PC-9 (cell line): ENCODE measurements around the gene SERPINH1. TPM values are rescaled to one million over a fixed set of nuclear protein-coding genes. Genes with fewer than 3 reads are reported as not detected.

Experiments
- BruUV-seq: library from RNA; stranded (reverse); fragments of 400-500 nt; replicated peaks from 2 replicates; lab custom pipeline; 2021; lab: Mats Ljungman, UMichigan
- CTCF ChIA-PET: fragments of 300-600 bp; sonication (Branson Sonifier 250); formaldehyde crosslinking; loops from one replicate; lab custom pipeline; 2022; ENCODE audit warnings: antibody characterized with exemption; lab: Charles Lee
- POLR2A ChIA-PET: fragments of 300-600 bp; sonication (Branson Sonifier 250); formaldehyde crosslinking; loops from one replicate; lab custom pipeline; 2022; ENCODE audit warnings: antibody characterized with exemption; ENCODE audit not compliant: unreplicated experiment; lab: Charles Lee
- DNase-seq, 2 experiments: peaks; one replicate each; pipeline versions ENCODE4 v3.0.0 to v3.0.0-alpha.2; 2015 to 2022; ENCODE audit warnings: mixed read lengths in 1 of 2
- H2AFZ ChIP-seq: fragments of 200-600 bp; sonication (generic); 2 replicates; pipeline ENCODE4 v1.8.1; 2017; ENCODE audit warnings: antibody characterized with exemption
- H3F3A ChIP-seq: fragments of 200-600 bp; sonication (generic); 2 replicates; pipeline ENCODE4 v1.8.1; 2017; ENCODE audit warnings: antibody characterized with exemption, mild to moderate bottlenecking, low read depth; ENCODE audit not compliant: insufficient read depth
- H3K27ac ChIP-seq: fragments of 200-600 bp; sonication (generic); 2 replicates; pipeline ENCODE4 v1.6.1; 2016; ENCODE audit warnings: mixed run types
- H3K27me3 ChIP-seq: fragments of 200-600 bp; sonication (generic); 2 replicates; pipeline ENCODE4 v1.6.1; 2016; ENCODE audit warnings: low read depth, mixed run types; ENCODE audit not compliant: insufficient read depth
- H3K36me3 ChIP-seq: fragments of 200-600 bp; sonication (generic); 2 replicates; pipeline ENCODE4 v1.6.1; 2016; ENCODE audit warnings: low read depth, mixed run types
- H3K4me1 ChIP-seq: fragments of 200-600 bp; sonication (generic); replicated peaks from 2 replicates; pipeline ENCODE4 v1.6.1; 2016; ENCODE audit warnings: mixed run types; ENCODE audit not compliant: insufficient read depth
- H3K4me2 ChIP-seq: fragments of 200-600 bp; sonication (generic); 2 replicates; pipeline ENCODE4 v1.6.1; 2017; ENCODE audit warnings: mixed run types
- H3K4me3 ChIP-seq: fragments of 200-600 bp; sonication (generic); 2 replicates; pipeline ENCODE4 v1.6.1; 2016; ENCODE audit warnings: mixed run types
- H3K79me2 ChIP-seq: fragments of 200-600 bp; sonication (generic); 2 replicates; pipeline ENCODE4 v1.6.1; 2017; ENCODE audit warnings: low read depth, mixed run types
- H3K9me2 ChIP-seq: fragments of 200-600 bp; sonication (generic); 2 replicates; pipeline ENCODE4 v1.8.1; 2017; ENCODE audit warnings: mild to moderate bottlenecking; ENCODE audit not compliant: insufficient read depth
- H3K9me3 ChIP-seq: fragments of 200-600 bp; sonication (generic); 2 replicates; pipeline ENCODE4 v1.8.1; 2016; ENCODE audit warnings: low read depth; ENCODE audit not compliant: insufficient read depth
- H4K20me1 ChIP-seq: fragments of 200-600 bp; sonication (generic); 2 replicates; pipeline ENCODE4 v1.8.1; 2017; ENCODE audit not compliant: insufficient read depth
- CTCF ChIP-seq: fragments of 200-600 bp; sonication (generic); conservative IDR thresholded peaks from 2 replicates; pipeline ENCODE4 v1.6.1; 2017; ENCODE audit warnings: mixed run types, antibody characterized with exemption, mild to moderate bottlenecking, moderate library complexity
- EZH2 ChIP-seq: fragments of 200-600 bp; sonication (generic); IDR thresholded peaks from 2 replicates; pipeline ENCODE4 v1.8.0; 2017; ENCODE audit warnings: antibody characterized with exemption, low read depth
- intact Hi-C: fragments of 100-400 bp; cut with micrococcal nuclease; formaldehyde crosslinking; loops from one replicate; pipeline ENCODE4 v1.10.0; 2022; ENCODE audit not compliant: unreplicated experiment
- total RNA-seq: library from RNA; stranded (reverse); gene quantifications from 2 replicates; pipeline ENCODE4 v1.2.3, GENCODE V29; 2021

SERPINH1 gene
- total RNA-seq, 1 experiment from 2014 or later, result 152 TPM

- TF ChIP-seq EZH2 (no peak), CTCF (no peak)
- no peaks in the 10 kb centered on the region for H3K79me2 ChIP-seq
- POLR2A ChIA-PET, result no interaction called here
- DNase-seq, result no peak
- intact Hi-C loops, result no loop called here
- no peak overlapping the region for H2AFZ ChIP-seq
- no TSS peak for BruUV-seq
- no peak overlapping the region for H3K4me3 ChIP-seq
- no peaks in the 10 kb centered on the region for H3K9me2 ChIP-seq
- no peak overlapping the region for H3K4me2 ChIP-seq
- no peak overlapping the region for H3K27ac ChIP-seq
- no peaks in the 10 kb centered on the region for H3K27me3 ChIP-seq
- CTCF ChIA-PET, result interaction anchor here (0.6 kb wide), 1 partner anchor 54 kb away, joined by 3 read pairs; no protein-coding TSS in a partner anchor
- no peaks in the 10 kb centered on the region for H4K20me1 ChIP-seq
- no peaks in the 10 kb centered on the region for H3K36me3 ChIP-seq
- peaks cover 11% of the 10 kb centered on the region; the same call in 1 of the 2 replicates for H3F3A ChIP-seq
- peaks cover 13% of the 10 kb centered on the region for H3K4me1 ChIP-seq
- H3K9me3 ChIP-seq, result no peaks in the 10 kb centered on the region
Observed at GRCh38 chr11:75601494-75601893, 39.4 kb downstream of the SERPINH1 start.

- Histone ChIP-seq H3K27ac (no peak overlapping the region), H3K4me2 (no peak overlapping the region), H3K9me2 (no peaks in the 10 kb centered on the region), H3F3A (peaks cover 11% of the 10 kb centered on the region; the same call in 1 of the 2 replicates), H3K27me3 (no peaks in the 10 kb centered on the region), H3K4me1 (peaks cover 13% of the 10 kb centered on the region), H3K4me3 (no peak overlapping the region), H3K9me3 (no peaks in the 10 kb centered on the region), H3K79me2 (no peaks in the 10 kb centered on the region), H4K20me1 (no peaks in the 10 kb centered on the region), H2AFZ (no peak overlapping the region), H3K36me3 (no peaks in the 10 kb centered on the region)
- TF ChIP-seq EZH2 (no peak), CTCF (no peak)
- no TSS peak for BruUV-seq
- intact Hi-C loops, result no loop called here
- DNase-seq, result no peak
- CTCF ChIA-PET, result no interaction called here
- POLR2A ChIA-PET, result interaction anchor here (0.5 to 0.7 kb wide), 3 partner anchors 77 to 813 kb away, joined by 3 to 5 read pairs (median 3); partner anchors contain the start of gene GDPD5
Observed at GRCh38 chr11:75602951-75603350, 40.9 kb downstream of the SERPINH1 start.

- Histone ChIP-seq H3K36me3 (no peaks in the 10 kb centered on the region), H3K27me3 (no peaks in the 10 kb centered on the region), H2AFZ (peak overlapping the region; percentile 34), H3K9me3 (no peaks in the 10 kb centered on the region), H3K4me2 (peak overlapping the region; percentile 17; the same call in 1 of the 2 replicates), H4K20me1 (no peaks in the 10 kb centered on the region), H3K4me1 (peaks cover 13% of the 10 kb centered on the region), H3K4me3 (no peak overlapping the region), H3K27ac (no peak overlapping the region), H3K9me2 (no peaks in the 10 kb centered on the region), H3F3A (peaks cover 11% of the 10 kb centered on the region; the same call in 1 of the 2 replicates), H3K79me2 (no peaks in the 10 kb centered on the region)
- TSS peak; percentile 75 for BruUV-seq
- DNase-seq, result peak; percentile 16 to 60
- POLR2A ChIA-PET, result interaction anchor here (0.6 to 0.7 kb wide), 3 partner anchors 48 to 422 kb away, joined by 3 to 9 read pairs (median 4); no protein-coding TSS in a partner anchor
- intact Hi-C loops, result no loop called here
- no peak for TF ChIP-seq EZH2
- TF ChIP-seq CTCF, result no peak
- CTCF ChIA-PET, result no interaction called here
Observed at GRCh38 chr11:75603791-75604736, 42.0 kb downstream of the SERPINH1 start.
